Peyer's patch (tissue), 4 donors: Measurements from ENCODE around the gene GOLGB1. TPM values are rescaled to one million over a fixed set of nuclear protein-coding genes. Genes with fewer than 3 reads are reported as not detected.

Experiments
- DNase-seq, 3 donors: peaks; one replicate each; pipeline ENCODE4 v3.0.0-alpha.2; 2017 to 2019
- H3K27ac ChIP-seq, 4 donors: fragments of 200-600 bp; sonication (generic); one replicate each; pipeline ENCODE4 v1.5.1; 2016 to 2019
- H3K27me3 ChIP-seq, 2 donors: fragments of 200-600 bp; sonication (generic); one replicate each; pipeline ENCODE4 v1.5.1; 2019
- H3K36me3 ChIP-seq, 3 donors: fragments of 200-600 bp; sonication (generic); one replicate each; pipeline ENCODE4 v1.5.1; 2016 to 2019
- H3K4me1 ChIP-seq, 4 donors: fragments of 200-600 bp; sonication (generic); one replicate each; pipeline ENCODE4 v1.5.1; 2016 to 2019
- H3K4me3 ChIP-seq, 4 donors: fragments of 200-600 bp; sonication (generic); 1 replicate in 3 of 4; 2 replicates in 1 of 4; pipeline ENCODE4 v1.5.1; 2016 to 2019; ENCODE audit warnings: mild to moderate bottlenecking in 1 of 4
- H3K9me3 ChIP-seq, 4 donors: fragments of 200-600 bp; sonication (generic); one replicate each; pipeline ENCODE4 v1.5.1; 2016 to 2019; ENCODE audit warnings: mild to moderate bottlenecking in 1 of 4
- POLR2A ChIP-seq, 2 donors: fragments of 450-650 bp; IDR thresholded peaks; one replicate each; pipeline ENCODE4 v1.5.1; 2017; ENCODE audit warnings: antibody characterized with exemption in 2 of 2, mild to moderate bottlenecking in 2 of 2, moderate library complexity in 2 of 2
- total RNA-seq, 4 donors: library from RNA; depleted of rRNA; stranded (reverse); fragments of >200 nt; gene quantifications; one replicate each; pipeline ENCODE4 v1.1.0, GENCODE V29; 2016
- TF ChIP-seq, protein P1 (sequence below), 6 experiments: fragments of 450-650 bp in 4 of 6; fragments of 200-600 bp in 2 of 6; sonication (generic) in 1 of 6; IDR thresholded peaks; one replicate each; pipeline ENCODE4 v1.5.1; 2017 to 2019; ENCODE audit warnings: antibody characterized with exemption in 6 of 6, mild to moderate bottlenecking in 3 of 6, moderate library complexity in 1 of 6

The GOLGB1 gene
- total RNA-seq, 4 donors from 2014 or later, result 84.0 to 134 (median 112) TPM

DNA sequence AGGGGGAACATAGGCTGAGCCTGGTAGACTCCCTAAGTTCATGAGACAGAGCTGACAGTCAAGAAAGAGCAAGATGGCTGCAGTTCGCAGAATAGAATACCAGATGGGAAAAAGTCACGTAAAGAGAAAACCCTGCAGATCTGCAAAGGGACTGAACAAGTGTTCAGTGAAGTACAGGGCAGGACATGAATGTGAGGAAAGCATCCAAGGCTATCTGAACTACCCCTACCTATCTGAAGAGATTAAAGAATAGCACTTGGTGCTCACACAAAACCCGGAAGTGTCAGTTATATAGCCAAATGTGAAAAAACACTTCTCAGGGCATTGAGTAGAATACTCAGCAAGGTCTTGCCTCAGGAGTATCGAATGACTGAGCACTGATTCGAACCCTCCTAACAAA, 44.0 kb downstream of the GOLGB1 start:
- Histone ChIP-seq H3K9me3 (no peaks in the 10 kb centered on the region), H3K27ac (no peak overlapping the region), H3K4me3 (no peak overlapping the region), H3K36me3 (peaks cover 0 to 50% (median 0%) of the 10 kb centered on the region in 3 donors), H3K4me1 (no peaks in the 10 kb centered on the region), H3K27me3 (no peaks in the 10 kb centered on the region)
- TF ChIP-seq, protein P1, sequence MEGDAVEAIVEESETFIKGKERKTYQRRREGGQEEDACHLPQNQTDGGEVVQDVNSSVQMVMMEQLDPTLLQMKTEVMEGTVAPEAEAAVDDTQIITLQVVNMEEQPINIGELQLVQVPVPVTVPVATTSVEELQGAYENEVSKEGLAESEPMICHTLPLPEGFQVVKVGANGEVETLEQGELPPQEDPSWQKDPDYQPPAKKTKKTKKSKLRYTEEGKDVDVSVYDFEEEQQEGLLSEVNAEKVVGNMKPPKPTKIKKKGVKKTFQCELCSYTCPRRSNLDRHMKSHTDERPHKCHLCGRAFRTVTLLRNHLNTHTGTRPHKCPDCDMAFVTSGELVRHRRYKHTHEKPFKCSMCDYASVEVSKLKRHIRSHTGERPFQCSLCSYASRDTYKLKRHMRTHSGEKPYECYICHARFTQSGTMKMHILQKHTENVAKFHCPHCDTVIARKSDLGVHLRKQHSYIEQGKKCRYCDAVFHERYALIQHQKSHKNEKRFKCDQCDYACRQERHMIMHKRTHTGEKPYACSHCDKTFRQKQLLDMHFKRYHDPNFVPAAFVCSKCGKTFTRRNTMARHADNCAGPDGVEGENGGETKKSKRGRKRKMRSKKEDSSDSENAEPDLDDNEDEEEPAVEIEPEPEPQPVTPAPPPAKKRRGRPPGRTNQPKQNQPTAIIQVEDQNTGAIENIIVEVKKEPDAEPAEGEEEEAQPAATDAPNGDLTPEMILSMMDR (IDR thresholded peaks at IDR 0.05), result no peak
- no peak for DNase-seq

DNA sequence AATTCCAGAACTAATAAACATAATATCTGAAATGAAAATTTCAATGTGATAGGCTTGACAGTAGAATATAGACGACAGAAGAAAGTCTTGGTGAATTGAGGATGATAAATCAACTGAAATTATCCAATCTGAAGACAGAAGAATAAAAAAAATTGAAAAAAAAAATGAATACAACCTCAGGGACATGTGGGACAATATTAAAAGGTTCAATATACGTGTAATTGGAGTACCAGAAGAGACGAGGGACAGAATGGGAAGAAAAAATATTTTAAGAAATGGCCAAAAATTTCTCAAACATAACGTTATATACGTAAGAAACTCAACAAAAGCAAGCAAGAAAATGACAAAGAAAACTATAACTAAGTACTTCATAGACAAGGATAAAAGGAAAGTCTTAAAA, 45.6 kb downstream of the GOLGB1 start:
- H3K27me3 ChIP-seq, result no peaks in the 10 kb centered on the region
- H3K4me1 ChIP-seq, result no peaks in the 10 kb centered on the region
- DNase-seq, result no peak
- no peak overlapping the region for H3K27ac ChIP-seq
- H3K36me3 ChIP-seq, result peaks cover 0 to 66% (median 0%) of the 10 kb centered on the region in 3 donors
- no peaks in the 10 kb centered on the region for H3K9me3 ChIP-seq
- no peak overlapping the region for H3K4me3 ChIP-seq
- TF ChIP-seq, protein P1 (IDR thresholded peaks at IDR 0.05), result no peak
- no peak for TF ChIP-seq POLR2A (IDR thresholded peaks at IDR 0.05)

DNA sequence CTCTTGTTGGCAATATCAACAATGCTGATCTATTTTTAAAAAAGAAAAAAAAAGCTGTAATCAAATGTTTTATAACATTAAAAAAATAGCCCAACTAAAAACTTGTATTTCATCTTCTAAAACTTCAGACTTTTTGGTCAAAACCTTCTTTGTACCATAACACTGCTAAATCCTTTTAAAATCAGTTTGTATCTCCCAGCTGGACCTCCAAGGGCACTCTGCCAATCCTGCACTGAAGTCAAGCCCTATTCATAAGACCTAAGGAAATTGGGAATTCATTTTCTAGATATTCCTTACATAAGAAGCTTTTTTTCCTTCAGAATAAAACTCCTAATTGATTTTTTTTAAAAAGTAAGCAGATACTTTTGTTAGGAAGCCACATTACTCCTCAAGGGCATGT, 50.6 kb downstream of the GOLGB1 start:
- Histone ChIP-seq H3K4me1 (no peaks in the 10 kb centered on the region), H3K27ac (no peak overlapping the region), H3K27me3 (no peaks in the 10 kb centered on the region), H3K9me3 (no peaks in the 10 kb centered on the region), H3K36me3 (peaks cover 0 to 56% (median 0%) of the 10 kb centered on the region in 3 donors), H3K4me3 (no peak overlapping the region)
- no peak for DNase-seq
- no peak for TF ChIP-seq POLR2A (IDR thresholded peaks at IDR 0.05)
- TF ChIP-seq, protein P1 (IDR thresholded peaks at IDR 0.05), result no peak

DNA sequence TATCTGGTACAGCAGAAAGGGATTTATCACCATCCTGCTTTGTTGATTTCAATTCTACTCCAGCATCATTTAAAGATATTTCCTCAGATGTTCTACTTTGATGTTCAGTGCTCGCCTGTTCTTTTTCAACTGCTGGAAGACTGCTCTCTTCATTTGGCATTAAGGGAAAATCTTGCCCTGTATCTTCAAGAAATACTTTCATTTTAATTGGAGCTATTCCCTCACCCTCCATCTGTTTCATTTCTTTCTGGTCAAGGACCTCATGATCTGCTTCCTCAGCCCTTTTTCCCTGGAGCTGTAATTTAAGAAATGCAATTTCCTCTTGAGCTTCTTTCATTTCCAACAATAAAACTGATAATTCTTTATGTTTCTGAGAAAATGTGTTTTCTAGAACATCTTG, 51.1 kb downstream of the GOLGB1 start:
- no peaks in the 10 kb centered on the region for H3K27me3 ChIP-seq
- no peak overlapping the region for H3K4me3 ChIP-seq
- no peak for DNase-seq
- H3K27ac ChIP-seq, result no peak overlapping the region
- no peaks in the 10 kb centered on the region for H3K9me3 ChIP-seq
- H3K4me1 ChIP-seq, result no peaks in the 10 kb centered on the region
- no peak for TF ChIP-seq POLR2A (IDR thresholded peaks at IDR 0.05)
- H3K36me3 ChIP-seq, result peaks cover 0 to 53% (median 0%) of the 10 kb centered on the region in 3 donors

DNA sequence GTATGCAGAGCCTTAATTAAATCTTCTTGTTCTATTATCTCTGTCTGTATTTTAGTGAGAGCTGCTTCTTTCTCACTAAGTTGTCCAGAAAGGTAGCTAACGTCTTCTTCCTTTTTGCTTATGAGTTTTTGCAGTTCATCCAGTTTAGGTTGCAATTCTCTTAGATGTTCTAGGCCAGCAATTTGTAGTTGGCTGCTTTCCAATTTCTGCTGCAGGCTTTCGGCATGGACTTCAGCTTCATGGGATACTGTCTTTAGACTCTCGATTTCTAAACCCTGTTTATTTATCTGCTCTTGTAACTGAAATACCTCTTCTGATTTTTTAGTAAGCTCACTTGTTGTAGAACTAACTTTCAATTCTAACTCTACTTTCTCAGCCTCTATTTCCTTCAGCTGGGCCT, 53.4 kb downstream of the GOLGB1 start:
- Histone ChIP-seq H3K4me3 (no peak overlapping the region), H3K36me3 (peaks cover 0 to 54% (median 0%) of the 10 kb centered on the region in 3 donors), H3K27ac (no peak overlapping the region), H3K9me3 (no peaks in the 10 kb centered on the region), H3K4me1 (no peaks in the 10 kb centered on the region), H3K27me3 (no peaks in the 10 kb centered on the region)
- no peak for TF ChIP-seq POLR2A (IDR thresholded peaks at IDR 0.05)
- no peak for DNase-seq

DNA sequence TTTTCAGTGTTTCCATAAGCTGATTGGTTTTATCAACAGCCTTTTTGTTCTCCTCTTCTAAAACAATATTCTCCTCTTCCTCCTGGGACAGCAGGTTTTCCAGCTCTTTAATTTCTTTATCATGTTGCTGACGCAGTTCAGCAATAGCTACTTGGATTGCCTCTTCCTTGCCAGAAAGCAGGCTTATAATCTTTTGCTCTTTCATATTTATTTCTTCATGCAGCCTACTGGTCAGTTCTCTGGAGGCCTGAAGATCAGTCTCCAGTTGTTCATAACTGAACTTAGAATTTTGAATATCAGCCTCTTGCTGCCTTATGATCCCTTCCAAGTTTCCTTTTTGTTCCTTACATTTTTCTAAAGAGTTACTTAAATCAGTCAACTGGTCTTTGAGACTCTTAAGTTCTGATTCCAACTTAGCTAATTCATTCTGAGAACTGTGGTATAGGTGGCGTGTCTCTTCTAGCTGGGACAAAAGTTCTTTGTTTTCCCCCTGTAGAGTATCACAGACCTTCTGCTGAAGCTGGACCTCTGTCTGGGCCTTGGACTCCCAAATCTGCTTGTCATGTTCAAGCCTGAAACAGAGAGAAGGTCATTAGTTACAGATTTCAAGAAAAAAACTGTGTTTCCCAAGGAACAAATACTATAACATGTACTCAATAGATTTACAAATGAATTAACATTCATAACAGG, 57.4 kb downstream of the GOLGB1 start:
- DNase-seq, result no peak
- H3K4me1 ChIP-seq, result no peaks in the 10 kb centered on the region
- H3K27ac ChIP-seq, result no peak overlapping the region
- peaks cover 0 to 41% (median 0%) of the 10 kb centered on the region in 3 donors for H3K36me3 ChIP-seq
- no peaks in the 10 kb centered on the region for H3K27me3 ChIP-seq
- H3K9me3 ChIP-seq, result no peaks in the 10 kb centered on the region
- TF ChIP-seq, protein P1 (IDR thresholded peaks at IDR 0.05), result no peak
- no peak for TF ChIP-seq POLR2A (IDR thresholded peaks at IDR 0.05)
- H3K4me3 ChIP-seq, result no peak overlapping the region
